HG02970 (cell line): ENCODE data around the gene API5.

Source experiments
- ATAC-seq: cut with Tn5 transposase; IDR thresholded peaks from one replicate; pipeline ENCODE4 v1.9.1; 2021; ENCODE audit warnings: mild to moderate bottlenecking, moderate library complexity, moderate number of reproducible peaks; ENCODE audit not compliant: unreplicated experiment, low FRiP score

API5 gene

GRCh38 chr11:43358801-43359421, 47.1 kb downstream of the API5 start, which contains the start of gene TTC17:
Gene TTC17, plus strand, starts transcription at chr11:43358920. Its CDS starts 35 bp downstream, at chr11:43358955.
- peak; percentile 95 for ATAC-seq

DNA sequence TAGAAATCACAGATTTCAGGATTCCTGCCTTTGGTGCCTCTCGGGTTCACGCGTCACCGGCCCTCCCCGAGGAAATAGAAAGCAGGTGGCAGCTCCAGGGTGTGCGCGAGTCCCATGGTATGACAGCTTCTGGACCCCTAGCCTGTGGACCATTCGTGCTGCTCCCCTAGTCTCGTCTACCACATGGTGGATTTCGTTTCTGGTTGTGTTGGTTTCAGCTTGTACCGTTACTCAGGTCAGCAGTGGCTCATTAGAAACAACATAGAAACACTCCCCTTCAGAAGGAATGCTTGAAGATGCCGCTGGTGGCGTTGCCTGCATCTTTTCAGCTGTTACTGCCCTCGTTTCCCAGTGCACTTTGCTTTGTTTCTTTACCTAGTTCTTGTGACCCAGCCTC, 47.6 kb downstream of the API5 start:
- ATAC-seq: peak; percentile 47

- no peak for ATAC-seq
Measured at GRCh38 chr11:43360361-43361032, 48.7 kb downstream of the API5 start.

- no peak for ATAC-seq
Measured at GRCh38 chr11:43366677-43367076, 54.9 kb downstream of the API5 start.

DNA sequence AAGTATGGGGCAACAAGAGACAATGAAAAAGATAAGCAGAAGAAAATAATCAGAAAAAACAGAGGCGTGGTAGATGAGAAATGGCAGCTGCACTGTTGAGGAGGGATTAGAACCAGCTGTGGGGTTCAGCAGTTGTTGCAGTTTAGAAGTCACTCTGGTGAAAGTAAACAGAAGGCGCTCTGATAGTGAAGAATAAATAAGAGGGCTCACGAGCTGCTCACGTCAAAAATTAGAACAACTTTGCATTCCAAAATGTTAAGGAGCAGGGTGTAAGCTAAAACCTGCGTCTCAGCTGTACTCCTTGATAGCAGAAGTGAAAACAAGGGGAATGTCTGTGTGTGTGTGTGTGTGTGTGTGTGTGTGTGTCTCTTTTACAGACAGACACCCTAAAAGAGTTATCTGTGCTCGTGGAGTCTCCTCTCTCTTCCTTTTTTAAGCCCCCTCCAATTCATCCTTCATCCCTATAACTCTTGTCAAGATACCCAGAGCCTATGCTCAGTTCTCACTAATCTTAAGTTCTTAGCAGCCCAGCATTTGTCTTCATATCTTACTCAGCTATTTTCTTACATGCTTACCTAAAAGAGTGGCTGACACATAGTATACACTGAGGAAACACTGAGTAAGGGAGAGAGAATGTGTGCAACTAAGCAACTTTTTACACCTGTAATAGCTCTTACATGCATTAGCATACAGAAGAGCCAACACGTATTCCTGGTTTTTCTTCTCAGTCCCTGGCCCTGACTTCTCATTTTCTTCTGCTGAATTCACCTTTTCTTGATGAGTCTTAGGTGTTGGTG, 55.8 kb downstream of the API5 start:
- no peak for ATAC-seq

- no peak for ATAC-seq
Measured at GRCh38 chr11:43376065-43376464, 64.3 kb downstream of the API5 start.

- no peak for ATAC-seq
Measured at GRCh38 chr11:43376594-43376993, 64.8 kb downstream of the API5 start.

- no peak for ATAC-seq
Measured at GRCh38 chr11:43377389-43377788, 65.6 kb downstream of the API5 start.

DNA sequence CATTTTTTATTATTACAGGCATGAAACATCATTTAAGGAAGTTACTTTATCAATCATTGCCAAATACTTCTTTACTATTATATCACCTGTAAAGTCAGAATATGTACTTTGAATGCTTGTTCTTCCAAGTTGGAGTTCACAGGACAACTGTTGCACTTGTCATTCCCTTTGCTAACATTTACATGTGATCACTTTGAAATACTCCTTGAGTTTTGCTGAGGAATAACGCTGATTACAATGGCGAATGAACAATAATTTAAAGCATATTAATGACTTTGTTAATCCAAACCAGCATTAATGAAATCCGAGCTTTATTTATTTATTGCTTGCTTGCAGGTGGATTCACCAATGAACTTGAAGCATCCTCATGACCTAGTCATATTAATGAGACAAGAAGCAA, 67.1 kb downstream of the API5 start:
- ATAC-seq: no peak

DNA sequence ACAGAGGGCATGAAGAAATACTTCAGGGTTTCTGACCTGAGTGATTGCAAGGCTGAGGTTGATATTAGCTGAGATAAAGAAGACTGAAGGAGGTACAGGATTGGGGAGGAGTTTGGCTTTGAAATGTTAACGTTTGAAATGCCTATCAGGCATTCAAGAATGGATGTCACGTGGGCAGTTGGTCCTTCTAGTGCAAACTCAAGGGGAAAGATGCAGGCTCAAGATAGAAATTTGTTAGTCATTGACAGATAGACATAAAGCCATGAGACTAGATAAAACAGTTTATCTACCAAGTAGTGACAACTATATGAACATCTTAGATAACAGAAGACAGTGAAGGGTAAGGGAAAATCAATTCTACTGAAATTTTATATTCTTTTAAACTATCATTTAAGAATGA, 70.0 kb downstream of the API5 start:
- no peak for ATAC-seq

DNA sequence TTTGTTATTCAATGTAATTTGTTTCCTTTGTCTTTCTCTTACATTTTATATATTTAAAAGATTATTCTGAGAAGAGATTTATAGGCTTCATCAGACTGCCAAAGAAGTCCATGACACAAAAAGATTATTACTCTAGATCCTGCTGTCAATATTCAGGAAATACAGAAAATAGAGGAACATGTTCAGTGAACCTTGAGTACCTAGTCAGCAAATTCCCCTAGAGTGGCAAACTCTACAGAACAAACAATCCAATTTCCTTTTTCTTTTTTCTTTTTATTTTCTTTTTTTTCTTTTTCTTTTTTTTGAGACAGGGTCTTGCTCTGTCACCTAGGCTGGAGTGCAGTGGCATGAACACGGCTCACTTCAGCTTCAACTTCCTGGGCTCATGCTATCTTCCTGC, 70.8 kb downstream of the API5 start:
- no peak for ATAC-seq

GRCh38 chr11:43384393-43384792, 72.6 kb downstream of the API5 start:
- no peak for ATAC-seq

DNA sequence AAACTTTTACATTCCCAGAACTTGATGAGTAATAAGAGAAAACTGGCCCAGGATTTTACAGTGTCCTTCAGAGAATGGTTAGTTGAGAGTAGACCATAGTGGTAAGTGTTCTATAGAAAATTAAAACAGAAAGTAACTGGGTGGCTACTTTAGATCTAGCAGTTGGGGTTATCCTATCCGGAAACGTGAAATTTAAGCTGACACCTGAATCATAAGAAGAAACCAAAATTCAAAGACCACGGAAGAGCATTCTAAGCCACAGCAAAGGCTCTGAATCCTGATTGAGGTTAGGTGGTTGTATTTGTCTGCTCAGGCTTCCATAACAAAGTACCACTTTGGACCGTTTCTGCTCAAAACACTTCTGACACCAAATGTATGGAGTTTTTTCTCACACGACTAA, 80.9 kb downstream of the API5 start:
- ATAC-seq: no peak

DNA sequence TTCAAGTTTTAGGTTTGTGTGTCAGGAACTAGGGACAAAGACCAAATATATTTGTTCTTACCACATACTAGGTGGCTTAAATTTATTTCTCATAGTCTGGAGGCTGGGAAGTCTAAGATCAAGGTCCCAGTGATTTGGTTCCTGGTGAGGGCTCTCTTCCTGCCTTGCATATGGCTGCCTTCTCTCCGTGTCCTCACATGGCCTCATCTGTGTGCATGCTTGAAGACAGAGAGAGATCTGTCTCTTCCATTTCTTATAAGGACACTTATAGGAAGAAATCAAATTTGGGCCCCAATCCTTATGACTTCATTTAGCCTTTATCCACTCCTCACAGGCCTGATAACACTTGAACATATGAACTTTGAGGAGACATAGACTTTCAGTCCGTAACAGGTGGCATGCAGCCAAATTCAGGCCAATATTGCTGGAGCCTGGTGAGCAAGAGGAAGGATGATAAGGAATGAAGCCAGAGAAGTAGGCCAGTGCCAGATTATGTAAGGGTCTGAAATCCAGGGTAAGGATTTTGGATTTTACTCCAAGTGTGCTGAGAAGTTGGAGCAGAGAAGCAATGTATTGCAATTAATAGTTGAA, 82.1 kb downstream of the API5 start:
- no peak for ATAC-seq
